K562 (cell line): ENCODE results near the gene POTEM.
"Not testable (repeated sequence)": the region's sequence is repeated elsewhere in the genome, so short reads cannot be mapped to it uniquely, and the experiment has no call there.

Experiments used
- FOSL1 ChIP-seq: fragments of 200-800 bp; sonication (Bioruptor generic); conservative IDR thresholded peaks from 2 replicates; pipeline ENCODE4 v1.6.1; 2016; ENCODE audit warnings: missing genetic modification characterization, missing compliant biosample characterization
- POLR2AphosphoS5 ChIP-seq: IDR thresholded peaks from 2 replicates; pipeline ENCODE4 v1.6.1; 2011; ENCODE audit warnings: mild to moderate bottlenecking, low read depth, low read length, moderate library complexity; ENCODE audit not compliant: control insufficient read depth, insufficient read depth
- TCFL5 ChIP-seq: fragments of 250-450 bp; sonication (Bioruptor Pico); conservative IDR thresholded peaks from 2 replicates; pipeline ENCODE4 v1.6.1; 2021; ENCODE audit warnings: mild to moderate bottlenecking, moderate library complexity, matching md5 sums
- YY1 ChIP-seq, 3 experiments: IDR thresholded peaks; 2 replicates each; pipeline ENCODE4 v1.6.1; 2011; ENCODE audit warnings: low read length in 2 of 3, mild to moderate bottlenecking in 2 of 3, moderate library complexity in 2 of 3, borderline replicate concordance in 1 of 3, control low read depth in 1 of 3, low read depth in 1 of 3; ENCODE audit not compliant: insufficient read depth in 3 of 3, insufficient replicate concordance in 2 of 3, control insufficient read depth in 1 of 3, insufficient read length in 1 of 3; ENCODE audit errors: extremely low read depth in 1 of 3
- ZNF707 ChIP-seq: fragments of 250-450 bp; sonication (Bioruptor Pico); conservative IDR thresholded peaks from 2 replicates; pipeline ENCODE4 v1.8.0; 2022; ENCODE audit warnings: inconsistent platforms, mild to moderate bottlenecking, moderate library complexity
- TF ChIP-seq, protein P1 (sequence below), 3 experiments: IDR thresholded peaks in 2 of 3; conservative IDR thresholded peaks in 1 of 3; 2 replicates each; pipeline ENCODE4 v1.5.1; 2011 to 2012; ENCODE audit warnings: low read length in 3 of 3, mild to moderate bottlenecking in 3 of 3, control low read depth in 2 of 3, improper control_type of control experiment in 1 of 3, inconsistent platforms in 1 of 3, low read depth in 1 of 3, mixed read lengths in 1 of 3, moderate library complexity in 1 of 3; ENCODE audit not compliant: insufficient read depth in 2 of 3

DNA sequence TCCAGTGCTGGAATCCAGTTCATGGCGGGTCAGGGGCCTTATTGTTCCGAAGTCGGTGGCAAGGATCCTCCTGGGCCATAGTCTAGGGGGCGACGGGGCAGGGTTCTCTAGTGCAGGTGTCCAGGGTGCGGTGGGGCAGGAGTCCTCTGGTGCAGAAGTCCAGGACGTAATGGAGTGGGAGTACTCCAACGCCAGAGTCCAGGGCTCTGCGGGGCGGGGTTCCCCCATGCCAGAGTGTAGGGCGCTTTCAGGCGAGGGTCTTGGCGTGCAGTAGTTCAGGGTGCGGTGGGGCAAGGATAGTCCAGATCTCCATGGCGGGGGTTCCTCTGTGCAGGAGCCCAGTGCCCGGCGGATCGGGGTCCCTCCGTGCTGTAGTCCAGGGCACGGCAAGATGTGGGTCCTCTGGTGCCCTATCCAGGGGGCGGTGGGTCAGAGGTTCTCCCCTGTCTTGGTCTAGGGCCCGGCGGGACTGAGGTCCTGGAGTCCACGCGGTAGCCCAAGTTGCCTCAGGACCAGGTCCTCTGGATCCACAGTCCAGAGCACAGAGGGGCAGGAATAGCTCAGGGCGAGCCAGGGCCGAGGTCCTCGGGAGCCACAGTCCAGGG, 70.9 kb downstream of the POTEM start:
- not testable (repeated sequence) for TF ChIP-seq YY1 (IDR thresholded peaks at IDR 0.05; ENCODE audit: borderline replicate concordance in 1 of 3, control insufficient read depth in 1 of 3, extremely low read depth in 1 of 3, insufficient read depth in 3 of 3, insufficient read length in 1 of 3, insufficient replicate concordance in 2 of 3, low read depth in 1 of 3, low read length in 2 of 3); FOSL1 (tag); POLR2AphosphoS5; ZNF707 (CRISPR knock-in tag); TCFL5
- TF ChIP-seq, protein P1, sequence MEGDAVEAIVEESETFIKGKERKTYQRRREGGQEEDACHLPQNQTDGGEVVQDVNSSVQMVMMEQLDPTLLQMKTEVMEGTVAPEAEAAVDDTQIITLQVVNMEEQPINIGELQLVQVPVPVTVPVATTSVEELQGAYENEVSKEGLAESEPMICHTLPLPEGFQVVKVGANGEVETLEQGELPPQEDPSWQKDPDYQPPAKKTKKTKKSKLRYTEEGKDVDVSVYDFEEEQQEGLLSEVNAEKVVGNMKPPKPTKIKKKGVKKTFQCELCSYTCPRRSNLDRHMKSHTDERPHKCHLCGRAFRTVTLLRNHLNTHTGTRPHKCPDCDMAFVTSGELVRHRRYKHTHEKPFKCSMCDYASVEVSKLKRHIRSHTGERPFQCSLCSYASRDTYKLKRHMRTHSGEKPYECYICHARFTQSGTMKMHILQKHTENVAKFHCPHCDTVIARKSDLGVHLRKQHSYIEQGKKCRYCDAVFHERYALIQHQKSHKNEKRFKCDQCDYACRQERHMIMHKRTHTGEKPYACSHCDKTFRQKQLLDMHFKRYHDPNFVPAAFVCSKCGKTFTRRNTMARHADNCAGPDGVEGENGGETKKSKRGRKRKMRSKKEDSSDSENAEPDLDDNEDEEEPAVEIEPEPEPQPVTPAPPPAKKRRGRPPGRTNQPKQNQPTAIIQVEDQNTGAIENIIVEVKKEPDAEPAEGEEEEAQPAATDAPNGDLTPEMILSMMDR (IDR thresholded peaks at IDR 0.05 in 2 of 3, conservative IDR thresholded peaks at IDR 0.05 in 1 of 3; ENCODE audit: insufficient read depth in 2 of 3, low read depth in 1 of 3, low read length in 3 of 3), result not testable (repeated sequence)
